Renal cortical epithelial cell (primary cell): Measurements from ENCODE around the gene VILL. TPM values are rescaled to one million over a fixed set of nuclear protein-coding genes. Genes with fewer than 3 reads are reported as not detected.

ENCODE experiments used
- DNase-seq: peaks from one replicate; pipeline ENCODE4 v3.0.0-alpha.2; 2011; ENCODE audit warnings: low read depth
- total RNA-seq: library from RNA; depleted of rRNA; stranded (reverse); fragments of >200 nt; gene quantifications from 2 replicates; pipeline ENCODE4 v1.2.3, GENCODE V29; 2014

Gene VILL
- total RNA-seq, 1 donor from 2014 or later = 4.5 TPM

DNA sequence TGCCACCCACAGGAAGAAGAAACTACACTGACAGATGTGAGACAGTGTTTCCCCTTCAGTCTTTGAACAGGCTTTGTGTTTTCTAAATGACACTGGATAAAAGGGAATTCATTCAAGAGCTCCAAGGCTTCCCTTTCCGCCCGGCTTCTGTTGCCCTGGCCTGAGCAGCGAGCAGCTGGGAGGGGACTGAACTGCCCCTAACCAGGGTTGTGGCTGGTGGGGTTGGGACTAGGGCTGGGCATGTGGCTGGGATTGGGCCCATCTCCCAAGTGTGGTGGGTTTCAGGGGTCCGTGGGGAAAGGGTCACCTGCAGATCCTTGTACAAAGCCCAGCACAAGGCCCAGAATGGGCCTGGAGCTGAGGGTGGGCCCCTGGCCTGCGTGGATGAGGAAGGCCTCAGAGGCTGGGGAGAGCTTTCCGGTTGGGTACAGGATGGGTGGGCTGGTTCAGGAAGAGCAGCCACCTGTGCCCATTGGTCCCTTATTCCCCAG lies 10.4 kb downstream of the VILL start:
- no peak for DNase-seq

DNA sequence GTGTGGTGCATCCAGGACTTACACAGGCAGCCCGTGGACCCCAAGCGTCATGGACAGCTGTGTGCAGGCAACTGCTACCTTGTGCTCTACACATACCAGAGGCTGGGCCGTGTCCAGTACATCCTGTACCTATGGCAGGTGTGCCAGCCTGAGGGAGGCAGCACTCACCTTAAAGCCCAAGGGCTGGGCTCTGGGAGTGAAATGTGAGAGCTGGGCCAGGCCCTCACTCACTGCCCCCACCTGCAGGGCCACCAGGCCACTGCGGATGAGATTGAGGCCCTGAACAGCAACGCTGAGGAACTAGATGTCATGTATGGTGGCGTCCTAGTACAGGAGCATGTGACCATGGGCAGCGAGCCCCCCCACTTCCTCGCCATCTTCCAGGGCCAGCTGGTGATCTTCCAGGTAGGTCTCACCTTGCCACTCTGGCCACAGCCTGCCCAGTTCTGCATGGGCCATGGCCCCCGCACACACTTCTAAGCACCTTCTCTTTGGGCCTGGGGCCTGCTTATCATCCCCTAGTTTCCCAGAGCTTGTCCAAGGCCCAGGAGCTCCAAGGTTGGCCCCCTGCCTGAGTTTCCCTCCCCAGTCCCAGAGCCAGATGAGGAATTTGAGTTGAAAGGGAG lies 11.0 kb downstream of the VILL start:
- DNase-seq = no peak

GRCh38 chr3:38002291-38002876 lies 11.8 kb downstream of the VILL start:
- no peak for DNase-seq

DNA sequence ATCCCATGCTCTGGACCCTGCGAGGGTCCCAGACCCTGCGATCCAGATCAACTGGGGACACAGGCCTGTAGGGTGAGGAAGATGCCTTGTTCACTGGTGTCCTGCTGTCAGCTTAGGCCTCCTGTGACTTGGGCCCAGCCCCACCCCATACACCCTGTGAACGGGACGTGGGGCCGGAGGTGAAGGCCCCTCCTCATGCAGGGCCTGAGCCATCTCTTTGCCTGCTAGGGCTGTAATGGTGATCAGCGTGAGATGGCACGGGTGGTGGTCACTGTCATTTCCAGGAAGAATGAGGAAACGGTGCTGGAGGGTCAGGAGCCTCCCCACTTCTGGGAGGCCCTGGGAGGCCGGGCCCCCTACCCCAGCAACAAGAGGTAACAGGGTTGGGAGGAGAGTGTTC lies 12.4 kb downstream of the VILL start:
- no peak for DNase-seq

- no peak for DNase-seq
These were observed 12.8 kb downstream of the VILL start for GRCh38 chr3:38003371-38003816.

DNA sequence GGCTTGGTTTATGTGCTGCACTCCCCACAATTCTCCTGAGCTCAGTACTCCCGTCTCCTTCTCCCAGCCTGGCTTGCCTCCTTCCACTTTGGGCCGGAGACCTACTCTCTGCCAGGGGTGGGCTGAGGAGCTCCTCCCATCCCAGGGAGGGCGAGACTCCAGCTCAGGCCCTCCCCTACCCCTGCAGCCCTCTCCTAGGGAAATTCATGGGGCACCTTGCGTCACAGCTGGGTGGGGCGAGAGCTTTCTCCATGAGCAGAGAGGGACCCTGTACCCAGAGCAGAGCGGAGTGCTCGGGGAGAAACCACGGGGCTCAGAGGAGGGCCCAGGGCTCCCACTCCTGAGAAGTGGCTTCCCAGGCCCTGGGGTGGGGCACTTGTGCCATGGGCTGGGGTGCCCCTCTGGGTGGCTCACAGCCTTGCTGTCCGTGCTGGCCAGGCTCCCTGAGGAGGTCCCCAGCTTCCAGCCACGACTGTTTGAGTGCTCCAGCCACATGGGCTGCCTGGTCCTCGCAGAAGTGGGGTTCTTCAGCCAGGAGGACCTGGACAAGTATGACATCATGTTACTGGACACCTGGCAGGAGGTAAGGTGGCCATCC lies 13.3 kb downstream of the VILL start:
- no peak for DNase-seq

GRCh38 chr3:38004415-38005075 lies 14.0 kb downstream of the VILL start:
- peak; percentile 67 for DNase-seq

DNA sequence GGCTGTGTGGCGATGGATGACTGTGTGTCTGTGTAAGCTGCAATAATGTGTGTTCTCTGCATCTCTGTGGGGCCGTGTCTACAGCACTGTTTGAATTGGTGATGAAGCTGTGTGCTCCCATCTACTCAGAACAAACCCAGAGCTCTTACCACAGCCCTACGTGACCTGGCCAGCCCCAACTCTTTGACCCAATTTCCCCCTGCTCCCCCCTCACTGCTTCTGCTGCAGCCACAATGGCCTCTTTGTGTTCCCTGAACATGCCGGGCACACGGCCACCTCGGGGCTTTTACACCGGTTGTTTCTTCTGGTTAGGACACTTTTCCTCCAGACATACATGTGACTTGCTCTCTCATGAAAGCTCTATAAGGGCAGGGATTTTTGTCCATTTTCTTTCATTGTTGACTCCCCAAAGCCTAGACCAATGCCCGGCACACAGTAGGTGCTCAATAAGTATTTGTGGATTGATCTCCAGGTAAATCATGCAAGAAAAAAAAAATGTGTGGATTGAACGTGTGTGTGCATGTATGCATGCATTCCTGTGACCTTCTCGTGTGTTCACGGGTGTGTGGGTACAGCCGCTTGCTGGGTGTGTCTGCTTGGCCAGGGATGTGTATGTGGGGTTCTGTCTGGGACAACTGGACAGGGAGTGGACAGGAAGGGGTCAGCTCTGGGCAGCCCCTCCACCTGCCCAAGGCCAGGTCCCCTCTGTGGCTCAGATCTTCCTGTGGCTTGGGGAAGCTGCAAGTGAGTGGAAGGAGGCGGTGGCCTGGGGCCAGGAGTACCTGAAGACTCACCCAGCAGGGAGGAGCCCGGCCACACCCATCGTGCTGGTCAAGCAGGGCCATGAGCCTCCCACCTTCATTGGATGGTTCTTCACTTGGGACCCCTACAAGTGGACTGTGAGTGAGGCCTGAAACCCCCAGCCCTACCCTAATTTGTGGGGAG lies 14.8 kb downstream of the VILL start:
- DNase-seq = no peak

GRCh38 chr3:38006031-38006430 lies 15.4 kb downstream of the VILL start:
- DNase-seq = no peak

DNA sequence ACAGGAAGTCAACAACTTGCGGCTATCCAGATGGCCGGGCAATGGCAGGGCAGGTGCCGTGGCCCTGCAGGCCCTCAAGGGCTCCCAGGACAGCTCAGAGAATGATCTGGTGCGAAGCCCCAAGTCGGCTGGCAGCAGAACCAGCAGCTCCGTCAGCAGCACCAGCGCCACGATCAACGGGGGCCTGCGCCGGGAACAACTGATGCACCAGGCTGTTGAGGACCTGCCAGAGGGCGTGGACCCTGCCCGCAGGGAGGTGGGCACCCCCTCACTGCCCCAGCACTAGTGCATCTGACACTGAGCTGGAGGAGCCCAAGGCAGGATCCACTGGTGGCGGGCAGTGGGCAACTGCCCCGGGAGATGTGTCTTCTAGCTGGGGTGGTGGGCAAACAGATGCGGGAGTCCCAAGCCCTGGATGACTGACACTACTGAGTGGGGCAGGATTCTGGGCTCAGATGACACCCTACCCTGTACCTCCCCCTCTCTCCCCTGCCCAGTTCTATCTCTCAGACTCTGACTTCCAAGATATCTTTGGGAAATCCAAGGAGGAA lies 15.9 kb downstream of the VILL start:
- DNase-seq = no peak

DNA sequence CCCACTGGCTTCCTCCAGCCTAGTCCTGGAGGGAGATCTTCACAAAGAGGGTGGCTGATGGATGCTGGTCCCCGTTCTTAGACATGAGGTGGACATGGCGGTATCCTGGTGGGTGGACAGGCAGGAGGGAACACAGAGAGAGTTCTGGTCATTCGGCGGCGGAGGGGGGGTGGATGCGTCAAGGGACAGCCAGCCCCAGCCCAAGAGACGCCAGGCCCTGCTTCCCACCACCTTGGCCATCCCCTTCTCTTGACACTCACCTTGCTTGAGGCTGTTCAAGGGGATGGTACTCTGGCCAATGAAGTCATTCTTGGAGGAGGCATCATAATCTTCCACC lies 17.1 kb downstream of the VILL start:
- no peak for DNase-seq

DNA sequence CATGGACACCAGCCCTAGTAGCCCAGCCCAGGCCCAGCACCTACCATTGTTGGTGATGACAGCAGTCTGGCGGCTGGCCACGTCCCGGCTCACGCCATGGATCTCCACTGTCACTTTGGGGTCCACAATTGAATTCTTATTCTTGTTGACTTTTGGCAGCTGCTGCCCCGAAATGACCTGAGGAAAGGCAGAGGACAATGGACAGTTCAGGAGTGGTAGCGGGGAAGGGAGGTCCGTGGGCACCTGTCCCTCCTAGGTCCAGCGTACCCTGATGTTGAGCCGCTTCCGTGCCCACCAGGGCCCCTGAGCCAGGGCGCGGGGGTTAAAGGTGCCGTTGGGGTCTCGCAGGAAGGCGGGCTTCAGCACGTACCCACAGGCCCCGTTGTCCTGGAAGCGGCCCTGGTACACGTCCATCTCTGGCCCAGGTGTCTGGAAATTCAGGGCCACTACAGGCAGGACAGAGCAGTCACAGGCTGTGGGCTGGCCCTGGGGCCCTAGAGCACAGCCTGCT lies 17.7 kb downstream of the VILL start:
- DNase-seq = no peak

DNA sequence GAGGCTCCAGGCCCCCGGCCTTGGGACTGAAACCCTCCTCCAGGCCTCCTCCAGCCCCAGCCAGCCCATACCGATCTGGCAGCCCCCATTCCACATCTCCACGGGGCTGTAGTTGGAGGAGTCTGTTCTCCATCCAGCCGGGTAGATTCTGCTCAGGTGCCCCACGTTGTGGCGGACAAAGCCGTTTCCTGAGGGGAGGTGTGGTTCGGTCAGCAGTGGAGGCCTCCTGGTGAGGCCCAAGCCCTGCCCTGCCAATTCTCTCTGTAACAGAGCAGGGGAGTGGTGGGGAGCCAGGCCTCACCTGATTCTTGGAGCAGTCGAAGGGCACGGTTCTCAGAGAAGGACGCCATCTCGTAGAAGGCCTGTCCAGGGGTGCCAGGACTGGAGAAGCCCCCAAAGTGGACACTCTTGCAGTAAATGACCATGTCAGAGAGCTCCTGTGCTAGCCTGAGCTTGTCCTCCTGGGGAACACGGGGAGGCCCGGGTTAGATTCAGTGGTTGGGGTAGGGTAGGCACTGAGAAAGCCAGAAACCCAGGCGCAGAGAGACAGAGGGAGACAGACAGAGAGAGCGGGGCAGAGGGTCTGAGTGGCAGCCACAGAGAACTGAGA lies 18.5 kb downstream of the VILL start:
- no peak for DNase-seq

GRCh38 chr3:38009807-38010591 lies 19.4 kb downstream of the VILL start:
- no peak for DNase-seq

GRCh38 chr3:38011111-38011510 lies 20.5 kb downstream of the VILL start:
- no peak for DNase-seq

DNA sequence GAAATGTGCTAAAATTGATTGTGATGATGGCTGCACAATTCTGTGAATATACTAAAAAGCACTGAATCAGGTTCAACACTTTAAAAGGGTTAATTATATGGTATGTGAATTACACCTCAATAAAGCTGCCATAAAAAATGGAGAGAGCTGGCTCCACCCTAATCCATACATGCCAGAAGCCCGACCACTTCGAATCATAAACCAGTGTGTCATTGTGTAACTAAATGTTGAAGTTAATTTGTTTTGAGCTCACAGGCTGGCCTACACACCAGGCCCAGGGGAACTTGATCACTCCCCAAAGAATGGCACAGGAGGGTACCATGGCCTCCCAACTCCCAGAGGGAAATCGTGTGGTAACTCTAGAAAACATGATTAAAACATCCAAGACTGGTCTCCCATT lies 24.9 kb downstream of the VILL start:
- no peak for DNase-seq

DNA sequence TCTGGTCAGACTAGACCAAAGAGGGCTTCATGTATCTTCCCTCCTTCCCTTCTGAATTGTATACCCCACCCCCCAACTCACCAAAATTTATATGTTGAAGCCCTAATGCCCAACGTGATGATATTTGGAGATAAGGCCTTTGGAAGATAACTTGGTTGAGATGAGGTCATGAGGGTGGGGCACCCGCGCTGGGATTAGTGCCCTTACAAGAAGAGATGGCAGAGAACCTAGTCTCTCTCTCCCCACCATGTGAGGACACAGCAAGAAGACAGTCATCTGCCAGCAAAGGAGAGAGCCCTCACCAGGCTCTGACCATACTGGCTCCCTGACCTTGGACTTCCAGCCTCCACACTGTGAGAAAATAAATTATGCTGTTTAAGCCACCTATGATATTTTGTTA lies 25.4 kb downstream of the VILL start:
- no peak for DNase-seq

- DNase-seq = no peak
These were observed 25.8 kb downstream of the VILL start for GRCh38 chr3:38016410-38016809.

- no peak for DNase-seq
These were observed 26.4 kb downstream of the VILL start for GRCh38 chr3:38016847-38017444.
